HL-60 (cell line): ENCODE data around the gene ZGPAT.

Experiments used
- CTCF ChIP-seq: IDR thresholded peaks from one replicate; pipeline ENCODE4 v1.5.1; 2011; ENCODE audit warnings: low read length, control low read depth, inconsistent platforms; ENCODE audit not compliant: insufficient read depth
- GABPA ChIP-seq: IDR thresholded peaks from 2 replicates; pipeline ENCODE4 v1.6.1; 2012; ENCODE audit warnings: low read depth
- POLR2AphosphoS5 ChIP-seq: IDR thresholded peaks from 2 replicates; pipeline ENCODE4 v1.6.1; 2012; ENCODE audit warnings: low read depth

GRCh38 chr20:63772781-63773518, 65.1 kb downstream of the ZGPAT start:
- TF ChIP-seq POLR2AphosphoS5 (no peak), CTCF (no peak), GABPA (no peak)
